ENCODE measurements around the gene SLC25A17. TPM values are rescaled to one million over a fixed set of nuclear protein-coding genes. Genes with fewer than 3 reads are reported as not detected.

SLC25A17 gene
- total RNA-seq, 2 experiments from 2014 or later, result 23.0 to 24.6 TPM

DNA sequence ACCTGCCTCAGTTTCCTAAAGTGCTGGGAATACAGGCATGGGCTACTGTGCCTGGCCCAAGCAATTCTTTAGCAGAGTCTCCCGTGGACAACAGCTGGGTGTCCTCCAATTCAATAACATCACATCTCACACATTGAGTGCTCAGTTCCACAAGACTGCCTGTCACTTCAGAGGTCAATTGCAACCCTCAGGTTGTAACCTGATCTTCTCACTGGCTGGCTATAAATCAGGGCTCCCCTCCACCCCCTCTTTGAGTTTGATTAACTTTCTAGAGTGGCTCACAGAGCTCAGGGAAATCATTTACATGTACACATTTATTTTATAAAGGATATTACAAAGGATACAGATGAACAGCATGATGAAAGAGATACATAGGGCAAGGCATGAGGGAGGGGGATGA, 71.8 kb downstream of the SLC25A17 start:
- H3K4me3 Mint-ChIP-seq, result no peak overlapping the region
- CTCF ChIA-PET, result interaction anchor here (0.7 to 1.1 kb wide), 3 partner anchors 10 to 21 kb away, joined by 3 read pairs; no protein-coding TSS in a partner anchor
- DNase-seq, result no peak
- H3K36me3 Mint-ChIP-seq (ENCODE audit: low read depth), result no peaks in the 10 kb centered on the region
- no peaks in the 10 kb centered on the region for H3K9me3 Mint-ChIP-seq
- intact Hi-C loops (cut with micrococcal nuclease), result no loop called here
- H3K27me3 Mint-ChIP-seq (ENCODE audit: low read depth), result no peaks in the 10 kb centered on the region
- no peak overlapping the region for H3K27ac Mint-ChIP-seq
- H3K4me1 Mint-ChIP-seq (ENCODE audit: low read depth), result peaks cover 3% of the 10 kb centered on the region

DNA sequence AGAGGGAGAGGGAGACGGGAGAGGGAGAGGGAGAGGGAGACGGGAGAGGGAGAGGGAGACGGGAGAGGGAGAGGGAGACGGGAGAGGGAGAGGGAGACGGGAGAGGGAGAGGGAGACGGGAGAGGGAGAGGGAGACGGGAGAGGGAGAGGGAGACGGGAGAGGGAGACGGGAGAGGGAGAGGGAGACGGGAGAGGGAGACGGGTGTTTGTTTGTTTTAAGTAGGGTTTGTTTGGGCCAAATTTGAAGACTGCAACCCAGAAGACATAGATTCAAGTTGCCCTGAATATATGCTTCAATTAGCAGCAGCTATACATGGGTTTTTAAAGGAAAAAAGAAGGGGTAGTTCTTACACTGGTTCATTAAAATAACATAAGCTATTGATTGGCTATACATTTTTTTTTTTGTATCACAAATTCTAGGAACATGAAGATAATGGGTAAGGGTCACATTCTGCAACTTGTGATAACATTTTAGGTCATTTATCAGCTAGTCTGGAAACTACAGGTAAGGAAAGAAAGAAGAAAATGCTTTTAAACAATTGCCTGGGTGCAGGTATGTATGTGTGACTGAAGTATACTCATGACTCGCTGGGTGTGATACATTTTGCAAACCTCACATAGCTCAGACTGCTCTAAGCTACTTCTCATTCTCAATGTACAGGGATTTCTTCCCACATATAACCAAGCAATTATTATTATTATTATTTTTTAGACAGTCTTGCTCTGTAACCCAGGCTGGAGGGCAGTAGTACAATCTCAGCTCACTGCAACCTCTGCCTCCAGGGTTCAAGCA, 72.5 kb downstream of the SLC25A17 start:
- CTCF ChIA-PET, result interaction anchor here (0.8 kb wide), 2 partner anchors 10 to 142 kb away, joined by 3 read pairs; no protein-coding TSS in a partner anchor
- no peak for DNase-seq
- no peak overlapping the region for H3K27ac Mint-ChIP-seq
- no peak overlapping the region for H3K4me3 Mint-ChIP-seq
- no peaks in the 10 kb centered on the region for H3K36me3 Mint-ChIP-seq (ENCODE audit: low read depth)
- peaks cover 3% of the 10 kb centered on the region for H3K4me1 Mint-ChIP-seq (ENCODE audit: low read depth)
- intact Hi-C loops (cut with micrococcal nuclease), result no loop called here
- H3K9me3 Mint-ChIP-seq, result no peaks in the 10 kb centered on the region
- no peaks in the 10 kb centered on the region for H3K27me3 Mint-ChIP-seq (ENCODE audit: low read depth)

DNA sequence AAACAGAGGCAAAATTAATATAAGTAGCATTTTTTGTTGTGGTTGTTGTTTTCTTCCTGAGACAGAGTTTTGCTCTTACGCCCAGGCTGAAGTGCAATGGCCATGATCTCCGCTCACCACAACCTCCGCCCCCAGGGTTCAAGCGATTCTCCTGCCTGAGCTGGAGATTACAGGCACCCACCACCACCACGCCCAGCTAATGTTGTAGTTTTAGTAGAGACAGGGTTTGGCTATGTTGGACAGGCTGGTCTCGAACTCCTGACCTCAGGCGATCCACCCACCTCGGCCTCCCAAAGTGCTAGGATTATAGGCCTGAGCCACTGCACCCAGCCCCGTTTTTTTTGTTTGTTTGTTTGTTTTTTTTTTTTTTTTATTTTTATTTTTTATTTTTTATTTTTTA, 75.4 kb downstream of the SLC25A17 start:
- DNase-seq, result no peak
- intact Hi-C loops (cut with micrococcal nuclease), result no loop called here
- no peaks in the 10 kb centered on the region for H3K36me3 Mint-ChIP-seq (ENCODE audit: low read depth)
- H3K27ac Mint-ChIP-seq, result no peak overlapping the region
- no peaks in the 10 kb centered on the region for H3K9me3 Mint-ChIP-seq
- H3K27me3 Mint-ChIP-seq (ENCODE audit: low read depth), result no peaks in the 10 kb centered on the region
- CTCF ChIA-PET, result no interaction called here
- no peak overlapping the region for H3K4me3 Mint-ChIP-seq
- no peaks in the 10 kb centered on the region for H3K4me1 Mint-ChIP-seq (ENCODE audit: low read depth)

DNA sequence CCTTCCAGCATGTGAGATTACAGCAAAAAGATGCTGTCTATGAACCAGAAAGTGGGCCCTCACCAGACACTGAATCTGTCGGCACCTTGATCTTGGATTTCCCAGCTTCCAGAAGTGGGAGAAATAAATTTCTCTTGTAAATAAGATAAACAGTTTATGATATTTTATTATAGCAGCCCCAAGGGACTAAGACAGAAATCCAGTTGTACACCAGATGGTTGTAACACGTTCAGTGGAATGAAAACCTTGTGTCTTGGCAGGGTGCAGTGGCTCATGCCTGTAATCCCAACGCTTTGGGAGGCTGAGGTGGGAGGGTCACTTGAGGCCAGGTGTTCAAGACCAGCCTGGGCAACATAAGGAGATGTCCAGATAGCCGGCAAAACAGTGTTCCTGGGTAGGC, 78.0 kb downstream of the SLC25A17 start:
- DNase-seq, result no peak
- no peaks in the 10 kb centered on the region for H3K9me3 Mint-ChIP-seq
- no peaks in the 10 kb centered on the region for H3K4me1 Mint-ChIP-seq (ENCODE audit: low read depth)
- CTCF ChIA-PET, result no interaction called here
- no peaks in the 10 kb centered on the region for H3K36me3 Mint-ChIP-seq (ENCODE audit: low read depth)
- no peak overlapping the region for H3K27ac Mint-ChIP-seq
- H3K27me3 Mint-ChIP-seq (ENCODE audit: low read depth), result no peaks in the 10 kb centered on the region
- no peak overlapping the region for H3K4me3 Mint-ChIP-seq
- intact Hi-C loops (cut with micrococcal nuclease), result no loop called here

DNA sequence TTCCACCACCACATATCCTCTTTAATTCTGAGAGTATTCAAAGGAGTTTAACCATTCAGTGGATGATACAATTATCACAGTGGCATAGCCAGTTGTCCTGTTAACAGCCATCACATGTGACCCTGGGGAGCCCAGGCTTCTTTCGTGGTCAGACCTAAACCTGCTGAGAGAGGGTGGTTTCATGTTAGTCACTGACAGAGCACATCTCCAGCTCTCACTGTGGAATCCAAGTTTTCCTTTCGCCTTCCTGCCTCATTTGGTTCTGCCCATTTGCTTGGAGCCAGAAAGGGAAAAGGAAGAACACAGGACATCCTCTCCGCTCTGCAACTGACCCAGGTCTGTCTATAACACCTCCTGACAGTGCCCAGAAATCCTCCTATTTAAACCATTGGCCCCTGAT, 79.4 kb downstream of the SLC25A17 start:
- CTCF ChIA-PET, result interaction anchor here (0.6 kb wide), 2 partner anchors 8 to 21 kb away, joined by 3 to 10 read pairs; no protein-coding TSS in a partner anchor
- no peak overlapping the region for H3K4me3 Mint-ChIP-seq
- intact Hi-C loops (cut with micrococcal nuclease), result no loop called here

DNA sequence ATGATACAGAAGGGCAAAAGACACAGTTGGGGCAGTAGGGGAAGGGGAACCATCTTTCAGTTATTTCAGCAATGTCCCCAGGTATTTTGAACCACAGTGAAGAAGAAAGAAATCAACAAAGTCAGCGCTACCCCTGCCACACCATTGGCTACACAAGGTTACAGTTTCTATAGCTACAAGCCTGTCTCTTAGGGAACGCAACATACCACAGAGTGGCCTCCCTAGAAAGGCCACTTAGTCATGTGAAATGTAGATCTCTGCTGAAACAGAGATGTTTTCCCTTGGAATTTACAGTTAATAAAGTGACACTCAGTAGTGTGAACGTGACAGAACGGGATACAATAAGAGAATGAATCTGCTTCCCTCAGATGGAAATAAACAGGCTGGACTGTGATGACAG, 85.2 kb downstream of the SLC25A17 start:
- DNase-seq, result no peak
- intact Hi-C loops (cut with micrococcal nuclease), result no loop called here
- no peak overlapping the region for H3K27ac Mint-ChIP-seq
- H3K27me3 Mint-ChIP-seq (ENCODE audit: low read depth), result no peaks in the 10 kb centered on the region
- H3K36me3 Mint-ChIP-seq (ENCODE audit: low read depth), result peaks cover 2% of the 10 kb centered on the region
- H3K9me3 Mint-ChIP-seq, result no peaks in the 10 kb centered on the region
- CTCF ChIA-PET, result no interaction called here
- no peak overlapping the region for H3K4me3 Mint-ChIP-seq
- H3K4me1 Mint-ChIP-seq (ENCODE audit: low read depth), result peaks cover 25% of the 10 kb centered on the region

More for the DNA sequence above, 79.4 kb downstream of the SLC25A17 start:
- Mint-ChIP-seq H3K27me3 (ENCODE audit: low read depth) (no peaks in the 10 kb centered on the region), H3K9me3 (no peaks in the 10 kb centered on the region), H3K27ac (no peak overlapping the region), H3K4me1 (ENCODE audit: low read depth) (no peaks in the 10 kb centered on the region), H3K36me3 (ENCODE audit: low read depth) (no peaks in the 10 kb centered on the region)
- no peak for DNase-seq

DNA sequence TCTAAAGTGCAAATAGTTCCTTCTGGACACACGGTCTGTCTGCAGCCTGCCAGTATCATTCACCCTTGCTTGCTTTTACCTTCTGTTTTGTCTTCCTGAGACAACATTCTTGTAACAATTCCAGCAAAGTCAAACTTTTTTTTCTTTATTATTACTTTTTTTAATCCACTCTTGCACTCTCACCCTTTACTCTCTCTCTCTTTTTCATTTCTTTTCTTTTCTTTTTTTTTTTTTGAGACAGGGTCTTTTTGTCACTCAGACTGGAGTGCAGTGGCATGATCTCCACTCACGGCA, 86.2 kb downstream of the SLC25A17 start:
- CTCF ChIA-PET, result interaction anchor here (0.5 kb wide), 1 partner anchor 815 kb away, joined by 3 read pairs; no protein-coding TSS in a partner anchor
- H3K4me3 Mint-ChIP-seq, result no peak overlapping the region
- peaks cover 34% of the 10 kb centered on the region for H3K4me1 Mint-ChIP-seq (ENCODE audit: low read depth)
- no peak overlapping the region for H3K27ac Mint-ChIP-seq
- intact Hi-C loops (cut with micrococcal nuclease), result loop anchor here (1.0 kb wide), 1 partner anchor 22 kb away; no protein-coding TSS in a partner anchor
- no peak for DNase-seq
- H3K27me3 Mint-ChIP-seq (ENCODE audit: low read depth), result no peaks in the 10 kb centered on the region
- no peaks in the 10 kb centered on the region for H3K9me3 Mint-ChIP-seq
- H3K36me3 Mint-ChIP-seq (ENCODE audit: low read depth), result peaks cover 4% of the 10 kb centered on the region

DNA sequence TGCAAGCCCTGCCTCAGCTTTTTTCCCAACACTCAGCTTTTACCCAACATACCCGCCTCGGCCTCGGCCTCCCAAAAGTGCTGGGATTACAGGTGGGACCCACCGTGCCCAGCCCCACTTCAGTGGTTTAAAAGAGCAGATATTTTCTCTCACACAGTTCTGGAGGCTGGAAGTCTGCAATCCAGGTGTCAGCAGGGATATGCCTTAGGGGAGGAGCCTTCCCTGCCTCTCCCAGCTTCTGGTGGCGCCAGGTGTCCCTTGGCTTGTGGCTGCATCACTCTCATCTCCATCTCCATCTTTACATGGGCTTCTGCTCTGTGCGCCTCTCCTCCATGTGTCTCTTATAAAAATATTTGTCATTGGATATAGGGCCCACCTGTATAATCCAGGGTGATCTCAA, 89.9 kb downstream of the SLC25A17 start:
- H3K4me1 Mint-ChIP-seq (ENCODE audit: low read depth), result peaks cover 45% of the 10 kb centered on the region
- H3K27me3 Mint-ChIP-seq (ENCODE audit: low read depth), result no peaks in the 10 kb centered on the region
- no peak overlapping the region for H3K4me3 Mint-ChIP-seq
- no peak for DNase-seq
- H3K9me3 Mint-ChIP-seq, result no peaks in the 10 kb centered on the region
- H3K36me3 Mint-ChIP-seq (ENCODE audit: low read depth), result peaks cover 4% of the 10 kb centered on the region
- intact Hi-C loops (cut with micrococcal nuclease), result loop anchor here (5.0 kb wide), 3 partner anchors 33 to 88 kb away; partner anchors contain the start of gene SLC25A17
- CTCF ChIA-PET, result interaction anchor here (0.6 to 1.9 kb wide), 3 partner anchors 18 to 87 kb away, joined by 4 to 8 read pairs (median 5); no protein-coding TSS in a partner anchor
- H3K27ac Mint-ChIP-seq, result peak overlapping the region; percentile 82

DNA sequence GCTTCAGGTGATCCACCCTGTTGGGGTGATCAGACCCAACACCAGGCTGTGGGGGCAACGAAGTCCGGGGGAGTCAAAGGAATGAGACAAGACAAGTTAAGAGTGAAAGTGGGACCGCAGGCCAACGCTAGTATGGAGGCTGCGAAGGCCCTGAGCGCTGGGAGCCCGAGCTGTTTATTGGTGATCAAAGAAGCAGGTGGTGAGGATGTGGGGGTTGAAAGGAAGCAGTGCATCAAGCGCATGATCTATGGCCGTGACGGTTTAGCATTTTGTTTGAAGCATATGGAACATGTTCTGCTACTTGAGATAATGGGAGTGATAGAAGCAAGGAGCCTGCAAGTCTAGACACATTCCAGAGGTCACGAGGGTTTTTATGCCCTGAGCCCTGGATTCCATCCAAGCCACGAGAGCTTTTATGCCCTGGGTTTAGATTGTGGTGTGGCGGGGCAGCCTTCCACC, 90.4 kb downstream of the SLC25A17 start:
- H3K4me1 Mint-ChIP-seq (ENCODE audit: low read depth), result peaks cover 45% of the 10 kb centered on the region
- peaks cover 4% of the 10 kb centered on the region for H3K36me3 Mint-ChIP-seq (ENCODE audit: low read depth)
- intact Hi-C loops (cut with micrococcal nuclease), result loop anchor here (5.0 kb wide), 3 partner anchors 34 to 89 kb away; partner anchors contain the start of gene SLC25A17
- peak overlapping the region; percentile 82 for H3K27ac Mint-ChIP-seq
- no peaks in the 10 kb centered on the region for H3K9me3 Mint-ChIP-seq
- no peaks in the 10 kb centered on the region for H3K27me3 Mint-ChIP-seq (ENCODE audit: low read depth)
- DNase-seq, result peak; percentile 80
- H3K4me3 Mint-ChIP-seq, result peak overlapping the region; percentile 63
- CTCF ChIA-PET, result interaction anchor here (0.6 to 1.9 kb wide), 3 partner anchors 18 to 88 kb away, joined by 4 to 8 read pairs (median 5); no protein-coding TSS in a partner anchor

DNA sequence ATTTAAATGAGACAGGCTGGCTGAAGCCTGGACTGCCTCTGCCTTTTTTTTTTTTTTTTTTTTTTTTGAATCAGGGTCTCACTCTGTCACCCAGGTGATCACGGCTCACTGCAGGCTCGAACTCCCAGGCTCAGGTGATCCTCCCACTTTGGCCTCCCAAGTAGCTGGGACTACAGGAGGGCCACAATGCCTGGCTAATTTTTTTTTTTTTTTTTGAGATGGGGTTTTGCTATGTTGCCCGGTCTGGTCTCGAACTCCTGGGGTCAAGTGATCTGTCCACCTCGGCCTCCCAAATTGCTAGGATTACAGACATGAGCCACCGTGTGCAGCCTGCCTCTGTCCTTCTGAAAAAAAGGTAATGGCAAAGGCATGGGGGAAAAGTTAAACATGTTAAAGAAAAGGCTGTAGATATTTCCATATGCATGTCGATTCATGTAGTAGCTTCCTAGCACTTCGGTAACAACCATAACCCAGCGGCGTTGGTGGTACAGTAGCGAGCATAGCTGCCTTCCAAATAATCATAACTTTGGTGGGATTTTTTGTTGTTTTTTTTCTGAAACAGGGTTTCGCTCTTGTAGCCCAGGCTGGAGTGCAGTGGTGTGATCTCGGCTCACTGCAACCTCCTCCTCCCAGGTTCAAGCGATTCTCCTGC, 91.1 kb downstream of the SLC25A17 start:
- CTCF ChIA-PET, result interaction anchor here (0.6 to 1.9 kb wide), 3 partner anchors 17 to 45 kb away, joined by 4 to 8 read pairs (median 5); no protein-coding TSS in a partner anchor
- no peaks in the 10 kb centered on the region for H3K9me3 Mint-ChIP-seq
- peaks cover 45% of the 10 kb centered on the region for H3K4me1 Mint-ChIP-seq (ENCODE audit: low read depth)
- H3K27ac Mint-ChIP-seq, result peak overlapping the region; percentile 82
- no peaks in the 10 kb centered on the region for H3K27me3 Mint-ChIP-seq (ENCODE audit: low read depth)
- intact Hi-C loops (cut with micrococcal nuclease), result loop anchor here (1.0 to 5.0 kb wide), 5 partner anchors 17 to 89 kb away; partner anchors contain the start of gene SLC25A17
- H3K4me3 Mint-ChIP-seq, result peak overlapping the region; percentile 63
- DNase-seq, result no peak
- peaks cover 4% of the 10 kb centered on the region for H3K36me3 Mint-ChIP-seq (ENCODE audit: low read depth)

DNA sequence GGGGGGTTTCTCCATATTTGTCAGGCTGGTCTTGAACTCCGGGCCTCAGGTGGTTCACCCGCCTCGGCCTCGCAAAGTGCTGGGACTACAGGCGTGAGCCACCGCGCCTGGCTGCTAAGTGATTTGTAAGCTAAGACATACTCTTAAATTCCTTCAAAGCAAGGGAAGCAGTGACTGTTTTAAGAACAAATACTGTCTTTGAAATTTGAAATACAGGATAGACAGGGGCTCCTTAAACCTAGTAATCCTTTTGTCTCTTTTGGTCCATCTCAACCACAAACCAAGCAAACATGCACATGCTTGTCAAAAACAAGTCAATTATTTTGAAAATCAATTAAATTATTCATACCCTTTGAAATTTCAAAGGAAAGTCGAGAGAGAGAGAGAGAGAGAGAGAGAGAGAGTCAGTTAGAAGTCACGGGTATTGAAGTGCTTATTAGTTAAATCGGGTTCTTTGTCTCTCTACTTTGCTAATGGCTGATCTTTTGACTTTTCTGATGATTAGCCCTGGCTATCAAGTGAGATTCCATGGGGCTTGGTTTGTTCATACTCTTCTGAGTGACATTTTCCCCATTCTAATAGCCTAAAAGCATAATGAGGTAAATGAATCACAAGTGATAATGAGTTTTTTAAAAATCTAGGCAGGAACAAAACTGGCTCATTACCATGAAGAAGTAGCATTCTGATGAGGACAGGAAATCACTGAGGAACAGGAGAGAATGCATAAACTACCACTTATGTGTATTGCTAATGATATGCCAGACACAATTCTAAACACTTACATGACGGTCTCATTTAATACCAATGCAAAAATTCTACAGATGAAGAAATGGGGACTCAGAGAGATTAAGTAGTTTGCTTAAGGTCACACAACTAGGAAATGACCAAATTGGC, 91.8 kb downstream of the SLC25A17 start:
- Mint-ChIP-seq H3K27ac (peak overlapping the region; percentile 82), H3K4me3 (peak overlapping the region; percentile 69), H3K27me3 (ENCODE audit: low read depth) (no peaks in the 10 kb centered on the region), H3K9me3 (no peaks in the 10 kb centered on the region), H3K4me1 (ENCODE audit: low read depth) (peaks cover 39% of the 10 kb centered on the region), H3K36me3 (ENCODE audit: low read depth) (peaks cover 4% of the 10 kb centered on the region)
- CTCF ChIA-PET, result interaction anchor here (1.5 kb wide), 1 partner anchor 44 kb away, joined by 5 read pairs; no protein-coding TSS in a partner anchor
- peak; percentile 46 for DNase-seq
- intact Hi-C loops (cut with micrococcal nuclease), result loop anchor here (1.0 to 5.0 kb wide), 5 partner anchors 16 to 90 kb away; partner anchors contain the start of gene SLC25A17

All from activated naive CD4-positive, alpha-beta T cell treated with anti-CD3 and anti-CD28 coated beads for 36 hours (primary cell).